ENCODE measurements around the gene MED31.
"Not testable (repeated sequence)": the region's sequence is repeated elsewhere in the genome, so short reads cannot be mapped to it uniquely, and the experiment has no call there.

Gene MED31

GRCh38 chr17:6669479-6670212 lies 18.2 kb upstream of the MED31 start:
- H3K4me3 ChIP-seq (ENCODE audit: low read length), result no peak overlapping the region
- TF ChIP-seq ZNF274 (IDR thresholded peaks at IDR 0.05; ENCODE audit: low read depth, low read length), result no peak

DNA sequence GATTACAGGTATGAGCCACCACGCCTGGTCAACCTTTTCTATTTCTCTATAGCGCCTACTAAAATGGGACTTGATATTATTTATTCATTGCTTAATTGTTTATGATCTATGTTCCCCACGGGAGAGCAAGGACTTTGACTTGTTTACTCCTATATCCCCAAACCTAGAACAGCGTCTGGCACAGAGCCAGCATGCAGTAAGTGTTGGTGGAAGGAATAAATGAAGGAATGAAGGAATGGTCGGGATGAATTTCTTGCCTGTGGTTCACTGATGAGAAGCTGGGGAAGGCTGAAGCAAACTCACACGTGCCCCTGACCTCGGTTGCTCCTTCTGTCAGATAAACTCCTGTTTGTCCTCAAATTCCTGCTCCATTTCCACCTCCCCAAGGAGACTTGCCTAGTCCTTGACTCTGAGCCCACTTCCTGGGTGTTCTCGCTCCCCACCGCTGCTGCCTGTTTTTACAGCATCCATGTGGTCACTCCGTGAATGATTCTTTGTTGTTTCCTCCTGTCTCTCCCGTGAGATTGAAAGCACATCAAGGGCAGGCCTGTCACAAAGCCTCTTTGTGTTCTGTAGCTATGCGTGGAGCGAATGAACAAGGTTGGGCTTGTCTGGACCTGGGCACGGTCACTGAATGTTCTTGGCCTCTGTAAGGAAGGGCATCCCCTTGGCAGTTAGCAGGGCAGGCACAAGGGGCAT lies 17.5 kb upstream of the MED31 start:
- TF ChIP-seq ZNF274 (IDR thresholded peaks at IDR 0.05; ENCODE audit: low read depth, low read length), result no peak
- no peak overlapping the region for H3K4me3 ChIP-seq (ENCODE audit: low read length)

- TF ChIP-seq ZNF274 (IDR thresholded peaks at IDR 0.05; ENCODE audit: low read depth, low read length), result no peak
- no peak overlapping the region for H3K4me3 ChIP-seq (ENCODE audit: low read length)
These were observed 16.8 kb upstream of the MED31 start for GRCh38 chr17:6668219-6668618.

GRCh38 chr17:6667516-6667915 lies 16.1 kb upstream of the MED31 start:
- TF ChIP-seq ZNF274 (IDR thresholded peaks at IDR 0.05; ENCODE audit: low read depth, low read length), result no peak

DNA sequence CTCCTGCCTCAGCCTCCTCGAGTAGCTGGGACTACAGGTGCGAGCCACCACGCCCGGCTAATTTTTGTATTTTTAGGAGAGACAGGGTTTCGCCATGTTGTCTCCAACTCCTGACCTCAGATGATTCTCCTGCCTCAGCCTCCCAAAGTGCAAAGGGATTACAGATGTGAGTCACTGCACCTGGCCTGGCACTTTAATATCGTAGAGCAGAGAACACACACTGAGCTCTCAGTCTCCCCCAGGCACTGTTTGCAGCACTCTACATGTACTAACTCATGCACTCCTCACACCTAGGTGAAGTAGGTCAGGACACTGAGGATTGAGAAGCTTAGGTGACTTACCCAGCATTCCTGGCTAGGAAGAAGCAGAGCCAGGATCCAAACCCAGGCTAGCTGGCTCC lies 15.2 kb upstream of the MED31 start:
- no peak overlapping the region for H3K4me3 ChIP-seq (ENCODE audit: low read length)
- TF ChIP-seq ZNF274 (IDR thresholded peaks at IDR 0.05; ENCODE audit: low read depth, low read length), result no peak

More at GRCh38 chr17:6667516-6667915, 16.1 kb upstream of the MED31 start:
- no peak overlapping the region for H3K4me3 ChIP-seq (ENCODE audit: low read length)

GRCh38 chr17:6666077-6666521 lies 14.7 kb upstream of the MED31 start:
- no peak for TF ChIP-seq ZNF274 (IDR thresholded peaks at IDR 0.05; ENCODE audit: low read depth, low read length)
- H3K4me3 ChIP-seq (ENCODE audit: low read length), result no peak overlapping the region

GRCh38 chr17:6663200-6663599 lies 11.8 kb upstream of the MED31 start:
- H3K4me3 ChIP-seq (ENCODE audit: low read length), result not testable (repeated sequence)

- no peak overlapping the region for H3K4me3 ChIP-seq (ENCODE audit: low read length)
- no peak for TF ChIP-seq ZNF274 (IDR thresholded peaks at IDR 0.05; ENCODE audit: low read depth, low read length)
These were observed 10.1 kb upstream of the MED31 start for GRCh38 chr17:6661464-6661848.

- TF ChIP-seq ZNF274 (IDR thresholded peaks at IDR 0.05; ENCODE audit: low read depth, low read length), result no peak
- H3K4me3 ChIP-seq (ENCODE audit: low read length), result peak overlapping the region; percentile 2; the same call in 1 of the 2 replicates
These were observed 9.5 kb upstream of the MED31 start for GRCh38 chr17:6660805-6661463.

GRCh38 chr17:6660101-6660500 lies 8.7 kb upstream of the MED31 start:
- H3K4me3 ChIP-seq (ENCODE audit: low read length), result no peak overlapping the region
- TF ChIP-seq ZNF274 (IDR thresholded peaks at IDR 0.05; ENCODE audit: low read depth, low read length), result no peak

- not testable (repeated sequence) for H3K4me3 ChIP-seq (ENCODE audit: low read length)
These were observed 7.0 kb upstream of the MED31 start for GRCh38 chr17:6658411-6658810.

DNA sequence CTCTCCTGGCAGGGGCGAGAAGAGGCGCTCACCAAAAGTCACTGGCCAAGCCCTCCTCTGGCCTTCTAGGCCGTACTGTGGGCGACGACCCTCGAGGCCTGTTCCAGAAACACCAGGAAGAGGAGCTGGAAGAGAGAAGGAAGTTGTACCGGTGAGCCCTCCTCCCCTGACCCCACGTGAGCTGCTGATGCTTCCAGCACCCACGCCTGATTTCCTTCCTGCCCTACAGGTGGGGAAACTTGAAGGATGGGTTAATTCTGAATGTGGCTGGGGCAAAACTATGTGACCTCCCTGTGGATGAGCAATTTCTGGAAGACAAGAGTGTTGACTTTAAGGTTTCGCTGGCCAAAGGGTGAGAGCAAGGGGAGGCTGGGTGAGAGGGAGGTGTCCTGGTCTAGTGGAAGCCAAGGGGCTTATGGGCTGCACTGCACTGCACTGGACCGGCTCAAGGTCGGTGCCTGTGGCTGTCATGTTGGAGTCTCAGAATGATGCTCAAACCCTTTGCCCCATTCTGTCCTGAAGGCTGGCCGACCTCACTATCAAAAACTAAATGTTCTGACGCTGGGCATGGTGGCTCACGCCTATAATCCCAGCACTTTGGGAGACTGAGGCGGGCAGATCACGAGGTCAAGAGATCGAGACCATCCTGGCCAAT lies 6.4 kb upstream of the MED31 start:
- TF ChIP-seq ZNF274 (IDR thresholded peaks at IDR 0.05; ENCODE audit: low read depth, low read length), result no peak
- peak overlapping the region; percentile 55; the same call in 1 of the 2 replicates for H3K4me3 ChIP-seq (ENCODE audit: low read length)

DNA sequence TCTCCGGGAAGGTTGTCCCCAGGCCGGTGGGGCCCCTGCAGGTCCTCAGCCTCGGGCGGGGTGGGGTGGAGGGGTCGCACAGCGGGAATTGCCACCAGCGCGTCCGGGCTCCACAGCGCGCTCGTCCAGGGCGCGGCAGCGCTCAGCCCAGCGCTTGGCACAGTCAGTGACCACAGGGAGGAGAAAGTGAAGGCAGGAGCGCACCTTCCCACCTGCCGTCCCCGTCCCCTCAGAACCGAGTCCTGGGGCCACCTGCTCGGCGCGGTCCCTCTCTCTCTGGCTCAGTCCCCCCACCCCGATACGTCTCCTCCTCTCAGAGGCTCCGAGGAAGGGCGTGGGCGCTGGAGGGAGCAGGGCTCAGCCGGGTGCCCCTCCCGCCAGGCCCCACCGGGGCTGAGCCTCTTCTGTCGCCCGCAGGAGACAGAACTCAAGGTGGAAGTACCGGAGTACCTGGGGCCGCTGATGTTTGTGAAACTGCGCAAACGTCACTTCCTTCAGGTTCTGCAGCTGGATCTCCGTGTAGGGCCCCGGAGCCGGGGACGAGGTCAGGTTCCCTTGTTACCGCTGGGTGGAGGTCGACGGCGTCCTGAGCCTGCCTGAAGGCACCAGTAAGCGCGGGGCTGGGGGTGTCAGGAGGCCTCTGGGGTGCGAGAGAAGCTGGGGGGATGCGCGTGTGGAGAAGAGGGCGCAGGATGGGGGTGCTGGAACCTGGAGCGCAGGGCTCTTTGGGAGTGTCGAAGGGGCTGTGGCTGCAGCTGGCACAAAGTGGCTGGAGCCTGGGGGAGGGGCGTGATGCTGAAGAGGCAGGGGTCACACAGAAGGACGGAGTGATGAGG lies 5.6 kb upstream of the MED31 start:
- peak overlapping the region; percentile 55; the same call in 1 of the 2 replicates for H3K4me3 ChIP-seq (ENCODE audit: low read length)

DNA sequence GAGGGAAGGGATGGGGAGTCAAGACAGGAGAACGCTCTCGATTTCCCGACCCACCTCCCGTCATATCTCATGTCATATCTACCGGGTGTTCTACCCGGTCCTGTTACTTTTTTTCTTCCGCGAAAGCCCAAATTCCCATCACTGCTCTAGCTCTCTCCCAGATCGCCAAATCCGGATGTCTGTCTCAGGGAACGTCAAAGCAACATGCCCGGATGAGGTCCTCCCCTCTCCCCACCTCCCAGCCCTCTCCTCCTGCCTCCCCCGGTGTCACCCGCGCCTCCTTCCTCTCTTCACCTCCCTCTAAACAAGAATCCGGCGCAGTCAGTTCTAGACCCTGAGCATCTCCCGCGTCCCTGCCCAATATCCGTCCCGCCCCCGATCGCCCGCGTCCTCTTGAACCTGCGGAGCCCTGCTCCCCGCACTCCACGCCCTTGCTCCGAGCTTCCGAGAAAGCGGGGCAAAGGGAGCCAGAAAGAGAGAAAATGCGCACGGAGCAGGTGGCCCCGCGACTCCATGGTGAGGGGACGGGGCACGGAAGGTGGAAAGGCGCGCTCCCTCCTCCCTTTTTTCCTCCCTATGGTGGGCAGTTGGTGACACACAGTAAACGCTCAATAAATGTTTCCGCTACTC lies 4.4 kb upstream of the MED31 start:
- not testable (repeated sequence) for H3K4me3 ChIP-seq (ENCODE audit: low read length)
